OCI-LY3 (cell line): ENCODE measurements around the gene AKAP8L.
A peak's percentile ranks its signal among the peaks of the same experiment; 100 is the strongest.
"Not testable (repeated sequence)": the region's sequence is repeated elsewhere in the genome, so short reads cannot be mapped to it uniquely, and the experiment has no call there.

Experiments used
- H2AFZ ChIP-seq: fragments of 200-600, 300-600 bp; shearing (Covaris generic); 2 replicates; pipeline ENCODE4 v1.6.0; 2014; ENCODE audit warnings: antibody characterized with exemption, low read depth, low read length
- H3K27ac ChIP-seq: fragments of 200-600, 300-600 bp; sonication (generic); 2 replicates; pipeline ENCODE4 v1.5.1; 2014; ENCODE audit warnings: mild to moderate bottlenecking, low read length, moderate library complexity, mixed read lengths
- H3K27me3 ChIP-seq: fragments of 200-600, 300-600 bp; sonication (generic); 2 replicates; pipeline ENCODE4 v1.6.1; 2014; ENCODE audit warnings: low read depth, low read length, mixed read lengths
- H3K36me3 ChIP-seq: fragments of 200-600, 300-600 bp; sonication (generic); replicated peaks from 2 replicates; pipeline ENCODE3; 2014; ENCODE audit warnings: low read depth, low read length, mixed read lengths
- H3K4me1 ChIP-seq: fragments of 300-600, 200-600 bp; sonication (generic); 2 replicates; pipeline ENCODE4 v1.6.1; 2014; ENCODE audit warnings: low read length, mixed read lengths
- H3K4me2 ChIP-seq: fragments of 200-600, 300-600 bp; sonication (generic); 2 replicates; pipeline ENCODE4 v1.6.1; 2014; ENCODE audit warnings: low read length, mixed read lengths
- H3K4me3 ChIP-seq: fragments of 300-600, 200-600 bp; sonication (generic); 2 replicates; pipeline ENCODE4 v1.5.1; 2014; ENCODE audit warnings: antibody characterized with exemption, mild to moderate bottlenecking, low read length, moderate library complexity
- H3K79me2 ChIP-seq: fragments of 300-600, 200-600 bp; shearing (Covaris generic); 2 replicates; pipeline ENCODE4 v1.6.1; 2014; ENCODE audit warnings: mild to moderate bottlenecking, low read length, mixed read lengths
- H3K9ac ChIP-seq: fragments of 300-600, 200-600 bp; shearing (Covaris generic); 2 replicates; pipeline ENCODE4 v1.6.0; 2014; ENCODE audit warnings: mild to moderate bottlenecking, low read length, moderate library complexity
- H3K9me3 ChIP-seq: fragments of 200-600, 300-600 bp; shearing (Covaris generic); 2 replicates; pipeline ENCODE4 v1.6.1; 2014; ENCODE audit warnings: low read length, mixed read lengths; ENCODE audit not compliant: insufficient read depth
- H4K20me1 ChIP-seq: fragments of 200-600, 300-600 bp; sonication (generic); 2 replicates; pipeline ENCODE4 v1.6.1; 2016; ENCODE audit warnings: low read length, mixed read lengths; ENCODE audit not compliant: insufficient read depth
- EZH2phosphoT487 ChIP-seq: fragments of 200-600 bp; shearing (Covaris generic); IDR thresholded peaks from 2 replicates; pipeline ENCODE4 v1.6.1; 2018; ENCODE audit warnings: antibody characterized with exemption, mixed run types, low read depth
- TF ChIP-seq, protein P1 (sequence below): fragments of 200-600, 300-600 bp; sonication (generic); IDR thresholded peaks from 2 replicates; pipeline ENCODE4 v1.5.1; 2014; ENCODE audit warnings: antibody characterized with exemption, low read length, low read depth

Gene AKAP8L

GRCh38 chr19:15419413-15420025 is 731 bp upstream of the AKAP8L start:
- Histone ChIP-seq H3K4me2 (peak overlapping the region; percentile 86), H3K27me3 (no peaks in the 10 kb centered on the region), H3K27ac (0 out of 2 replicates have a peak overlapping the region, but pooled peaks have one; percentile 1), H3K36me3 (peaks cover 36% of the 10 kb centered on the region), H3K9me3 (no peaks in the 10 kb centered on the region), H4K20me1 (peaks cover 19% of the 10 kb centered on the region), H3K4me3 (peak overlapping the region; percentile 74), H3K79me2 (peaks cover 43% of the 10 kb centered on the region), H2AFZ (peak overlapping the region; percentile 56; the same call in 1 of the 2 replicates), H3K4me1 (peaks cover 18% of the 10 kb centered on the region), H3K9ac (peak overlapping the region; percentile 60)
- TF ChIP-seq EZH2phosphoT487: no peak
- TF ChIP-seq, protein P1, sequence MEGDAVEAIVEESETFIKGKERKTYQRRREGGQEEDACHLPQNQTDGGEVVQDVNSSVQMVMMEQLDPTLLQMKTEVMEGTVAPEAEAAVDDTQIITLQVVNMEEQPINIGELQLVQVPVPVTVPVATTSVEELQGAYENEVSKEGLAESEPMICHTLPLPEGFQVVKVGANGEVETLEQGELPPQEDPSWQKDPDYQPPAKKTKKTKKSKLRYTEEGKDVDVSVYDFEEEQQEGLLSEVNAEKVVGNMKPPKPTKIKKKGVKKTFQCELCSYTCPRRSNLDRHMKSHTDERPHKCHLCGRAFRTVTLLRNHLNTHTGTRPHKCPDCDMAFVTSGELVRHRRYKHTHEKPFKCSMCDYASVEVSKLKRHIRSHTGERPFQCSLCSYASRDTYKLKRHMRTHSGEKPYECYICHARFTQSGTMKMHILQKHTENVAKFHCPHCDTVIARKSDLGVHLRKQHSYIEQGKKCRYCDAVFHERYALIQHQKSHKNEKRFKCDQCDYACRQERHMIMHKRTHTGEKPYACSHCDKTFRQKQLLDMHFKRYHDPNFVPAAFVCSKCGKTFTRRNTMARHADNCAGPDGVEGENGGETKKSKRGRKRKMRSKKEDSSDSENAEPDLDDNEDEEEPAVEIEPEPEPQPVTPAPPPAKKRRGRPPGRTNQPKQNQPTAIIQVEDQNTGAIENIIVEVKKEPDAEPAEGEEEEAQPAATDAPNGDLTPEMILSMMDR: no peak

DNA sequence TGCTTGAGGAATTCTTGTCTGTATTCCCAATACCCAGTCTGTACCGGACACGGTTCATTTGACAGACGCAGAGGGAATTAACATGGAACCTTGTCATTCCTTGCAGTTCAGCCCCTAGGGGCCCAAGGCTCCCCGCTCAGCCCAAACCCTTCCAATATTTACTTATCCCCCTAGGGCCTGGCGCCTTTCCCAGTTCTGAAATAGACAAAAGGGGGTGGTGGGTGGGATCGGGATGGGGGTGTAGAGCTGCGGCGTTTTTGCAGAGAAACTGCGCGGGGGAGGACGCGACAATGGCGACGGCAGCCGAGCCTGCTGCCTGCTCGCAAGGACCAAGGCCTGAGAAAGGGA is 583 bp downstream of the AKAP8L start:
- H3K4me1 ChIP-seq: peaks cover 23% of the 10 kb centered on the region
- H3K79me2 ChIP-seq: peaks cover 57% of the 10 kb centered on the region

GRCh38 chr19:15417699-15418098 is 1.1 kb downstream of the AKAP8L start:
- Histone ChIP-seq H2AFZ (no peak overlapping the region), H3K79me2 (peaks cover 62% of the 10 kb centered on the region), H3K27me3 (no peaks in the 10 kb centered on the region), H3K36me3 (peaks cover 25% of the 10 kb centered on the region), H3K4me2 (peak overlapping the region; percentile 89), H3K27ac (no peak overlapping the region), H4K20me1 (peaks cover 30% of the 10 kb centered on the region), H3K9ac (peak overlapping the region; percentile 89), H3K4me3 (peak overlapping the region; percentile 90), H3K9me3 (no peaks in the 10 kb centered on the region), H3K4me1 (peaks cover 24% of the 10 kb centered on the region)
- TF ChIP-seq, protein P1: no peak
- no peak for TF ChIP-seq EZH2phosphoT487

More for the DNA sequence above, 583 bp downstream of the AKAP8L start:
- H4K20me1 ChIP-seq: peaks cover 25% of the 10 kb centered on the region
- no peak overlapping the region for H2AFZ ChIP-seq
- H3K27me3 ChIP-seq: no peaks in the 10 kb centered on the region
- peak overlapping the region; percentile 89 for H3K4me2 ChIP-seq
- peak overlapping the region; percentile 89 for H3K9ac ChIP-seq
- peak overlapping the region; percentile 90 for H3K4me3 ChIP-seq
- TF ChIP-seq EZH2phosphoT487: no peak
- TF ChIP-seq, protein P1: no peak
- H3K36me3 ChIP-seq: peaks cover 28% of the 10 kb centered on the region
- no peaks in the 10 kb centered on the region for H3K9me3 ChIP-seq
- H3K27ac ChIP-seq: peak overlapping the region; percentile 31

- peaks cover 39% of the 10 kb centered on the region for H3K36me3 ChIP-seq
- peaks cover 17% of the 10 kb centered on the region for H3K4me1 ChIP-seq
- no peak overlapping the region for H3K4me3 ChIP-seq
- no peak overlapping the region for H3K9ac ChIP-seq
- H3K9me3 ChIP-seq: no peaks in the 10 kb centered on the region
- H2AFZ ChIP-seq: no peak overlapping the region
- no peak overlapping the region for H3K27ac ChIP-seq
- TF ChIP-seq, protein P1: no peak
- TF ChIP-seq EZH2phosphoT487: no peak
- no peaks in the 10 kb centered on the region for H3K27me3 ChIP-seq
- H3K4me2 ChIP-seq: no peak overlapping the region
- peaks cover 52% of the 10 kb centered on the region for H4K20me1 ChIP-seq
- H3K79me2 ChIP-seq: peaks cover 100% of the 10 kb centered on the region
Measured at GRCh38 chr19:15412832-15413231, 6.0 kb downstream of the AKAP8L start.

GRCh38 chr19:15411351-15411750 is 7.4 kb downstream of the AKAP8L start:
- H3K9ac ChIP-seq: not testable (repeated sequence)
- Histone ChIP-seq H3K36me3 (peaks cover 37% of the 10 kb centered on the region), H4K20me1 (peaks cover 48% of the 10 kb centered on the region)

More at GRCh38 chr19:15411351-15411750, 7.4 kb downstream of the AKAP8L start:
- not testable (repeated sequence) for H2AFZ ChIP-seq, H3K27ac ChIP-seq, H3K27me3 ChIP-seq, H3K4me2 ChIP-seq, H3K9me3 ChIP-seq, H3K4me3 ChIP-seq, H3K4me1 ChIP-seq
- H3K79me2 ChIP-seq: peaks cover 100% of the 10 kb centered on the region
